HepG2 (cell line): ENCODE measurements around the gene NT5DC2. TPM values are rescaled to one million over a fixed set of nuclear protein-coding genes. Genes with fewer than 3 reads are reported as not detected.
A peak's percentile ranks its signal among the peaks of the same experiment; 100 is the strongest.

Experiments
- ATAC-seq: fragments of 200-7000 bp; cut with Tn5 transposase; 3 replicates; pipeline ENCODE4 v1.9.1; 2020; ENCODE audit warnings: mild to moderate bottlenecking, moderate library complexity
- BruUV-seq: library from RNA; stranded (reverse); fragments of 400-500 nt; replicated peaks from 2 replicates; lab custom pipeline; 2021; lab: Mats Ljungman, UMichigan
- CTCF ChIA-PET: fragments of 300-600 bp; formaldehyde crosslinking; extraction: SDS; loops from one replicate; lab custom pipeline; 2021; ENCODE audit warnings: low total read pairs, inconsistent platforms, low intra/inter-chr PET ratio; lab: Yijun Ruan, JAX
- POLR2A ChIA-PET: fragments of 350-600 bp; sonication (Branson Sonifier 250); formaldehyde crosslinking; loops from one replicate; lab custom pipeline; 2020; ENCODE audit warnings: antibody characterized with exemption, inconsistent platforms; lab: Yijun Ruan, JAX
- DNase-seq: peaks from one replicate; pipeline ENCODE4 v3.0.0-alpha.2; 2015; ENCODE audit warnings: low spot score
- FAIRE-seq: peaks from 3 replicates; lab custom pipeline; 2011; peaks lifted over from hg19 to GRCh38; lab: Jason Lieb, UNC
- H2AFZ ChIP-seq: one replicate; pipeline ENCODE4 v1.6.1; 2011; ENCODE audit warnings: low read length, inconsistent platforms
- H3K27ac ChIP-seq: fragments of 300-600 bp; 3 replicates; pipeline ENCODE4 v1.8.0; 2011; ENCODE audit warnings: mixed run types, mild to moderate bottlenecking, mixed read lengths, low read length, inconsistent platforms; ENCODE audit not compliant: insufficient read depth; ENCODE audit errors: extremely low read length
- H3K27me3 ChIP-seq, 2 experiments: fragments of 200-600 bp in 1 of 2; 2 replicates in 1 of 2; 3 replicates in 1 of 2; pipeline versions ENCODE4 v1.6.0 to v1.8.0; 2011; ENCODE audit warnings: low read length in 2 of 2, mild to moderate bottlenecking in 2 of 2, moderate library complexity in 2 of 2, inconsistent platforms in 1 of 2; ENCODE audit not compliant: insufficient read depth in 2 of 2, control insufficient read depth in 1 of 2
- H3K36me3 ChIP-seq, 2 experiments: fragments of 200-600 bp in 1 of 2; replicated peaks in 1 of 2; 2 replicates in 1 of 2; 3 replicates in 1 of 2; pipeline versions ENCODE4 v1.5.1 to v1.8.0; 2011; ENCODE audit warnings: low read length in 2 of 2, inconsistent platforms in 1 of 2; ENCODE audit not compliant: insufficient read depth in 2 of 2, control insufficient read depth in 1 of 2
- H3K4me1 ChIP-seq: 2 replicates; pipeline ENCODE4 v1.5.1; 2012; ENCODE audit warnings: low read length, inconsistent platforms; ENCODE audit not compliant: insufficient read depth
- H3K4me2 ChIP-seq: 2 replicates; pipeline ENCODE4 v1.6.0; 2011; ENCODE audit warnings: low read depth, low read length, inconsistent platforms
- H3K4me3 ChIP-seq, 3 experiments: fragments of 200-600 bp in 1 of 3; sonication (generic), shearing (Covaris generic) in 1 of 3; replicated peaks in 1 of 3; 2 replicates each; pipeline ENCODE4 v1.5.1; 2011 to 2016; ENCODE audit warnings: low read length in 3 of 3, inconsistent platforms in 2 of 3, low read depth in 2 of 3, mild to moderate bottlenecking in 2 of 3, control low read depth in 1 of 3, mixed read lengths in 1 of 3; ENCODE audit not compliant: insufficient read depth in 1 of 3
- H3K79me2 ChIP-seq: one replicate; pipeline ENCODE4 v1.6.1; 2011; ENCODE audit warnings: low read length, inconsistent platforms; ENCODE audit not compliant: insufficient read depth
- H3K9ac ChIP-seq: 2 replicates; pipeline ENCODE4 v1.6.0; 2011; ENCODE audit warnings: mild to moderate bottlenecking, low read depth, low read length, inconsistent platforms; ENCODE audit not compliant: insufficient read depth
- H3K9me3 ChIP-seq: 2 replicates; pipeline ENCODE4 v1.5.1; 2012; ENCODE audit warnings: mild to moderate bottlenecking, low read length
- H4K20me1 ChIP-seq: 2 replicates; pipeline ENCODE4 v1.6.0; 2011; ENCODE audit warnings: inconsistent platforms, mild to moderate bottlenecking, low read length, moderate library complexity; ENCODE audit not compliant: insufficient read depth
- AGO2 ChIP-seq: fragments of 200-400 bp; formaldehyde crosslinking; optimal IDR thresholded peaks from 2 replicates; pipeline ENCODE3; 2017; ENCODE audit warnings: mild to moderate bottlenecking, low read depth, low read length, moderate library complexity
- ARNT ChIP-seq: fragments of 450-650 bp; IDR thresholded peaks from 2 replicates; pipeline ENCODE4 v1.6.1; 2017
- CBX2 ChIP-seq, 2 experiments: fragments of 200-600 bp in 1 of 2; sonication (generic); formaldehyde crosslinking in 1 of 2; IDR thresholded peaks; 2 replicates each; pipeline versions ENCODE4 v1.7.0 to v1.8.1; 2018 to 2022; ENCODE audit warnings: low read depth in 2 of 2, low read length in 1 of 2, mild to moderate bottlenecking in 1 of 2, missing genetic modification reagents in 1 of 2
- ELF1 ChIP-seq: sonication (generic); formaldehyde crosslinking; IDR thresholded peaks from 2 replicates; pipeline ENCODE4 v1.4.0; 2020; ENCODE audit warnings: missing genetic modification reagents
- HNRNPLL ChIP-seq: fragments of 200-400 bp; formaldehyde crosslinking; IDR thresholded peaks from 2 replicates; pipeline ENCODE4 v1.6.1; 2017; ENCODE audit warnings: mild to moderate bottlenecking, low read depth, low read length; ENCODE audit not compliant: poor library complexity, severe bottlenecking
- HOXD1 ChIP-seq: sonication (generic); formaldehyde crosslinking; IDR thresholded peaks from 2 replicates; pipeline ENCODE4 v1.5.0; 2020; ENCODE audit warnings: missing genetic modification reagents
- NFATC3 ChIP-seq: sonication (generic); formaldehyde crosslinking; IDR thresholded peaks from 2 replicates; pipeline ENCODE4 v1.5.1; 2020; ENCODE audit warnings: mild to moderate bottlenecking, missing genetic modification reagents
- ZBTB3 ChIP-seq: sonication (generic); formaldehyde crosslinking; IDR thresholded peaks from 2 replicates; pipeline ENCODE4 v1.4.0; 2020; ENCODE audit warnings: low read depth, mild to moderate bottlenecking, moderate library complexity, missing genetic modification reagents, borderline replicate concordance
- ZNF253 ChIP-seq: sonication (generic); formaldehyde crosslinking; IDR thresholded peaks from 2 replicates; pipeline ENCODE4 v1.8.0; 2022; ENCODE audit warnings: mild to moderate bottlenecking, missing genetic modification reagents, borderline replicate concordance
- ZNF7 ChIP-seq: IDR thresholded peaks from 2 replicates; pipeline ENCODE4 v1.6.1; 2016; ENCODE audit warnings: missing biosample characterization, missing genetic modification reagents
- WGBS: methylation state at CpG from one replicate; pipeline ENCODE4 v1.1.6; 2017; ENCODE audit warnings: low lambda C conversion rate; 5-methylcytosine and 5-hydroxymethylcytosine counted together
- in situ Hi-C: cut with HindIII; loops from 2 replicates; pipeline ENCODE4 v1.10.0; 2017; ENCODE audit warnings: low pct_unique_long_range_greater_than_20kb; ENCODE audit not compliant: extremely low pct_ligation_motif_present
- intact Hi-C: fragments of 100-400 bp; cut with micrococcal nuclease; formaldehyde crosslinking; loops from one replicate; pipeline ENCODE4 v1.10.0; 2022; ENCODE audit not compliant: unreplicated experiment
- polyA plus RNA-seq, 8 experiments: library from polyadenylated mRNA; depleted of rRNA in 3 of 8; stranded (reverse) in 7 of 8; unstranded in 1 of 8; fragments of >200 nt; fragmentation: Illumina TruSeq in 4 of 8; extraction: Trizol in 4 of 8; gene quantifications; 2 replicates each; pipeline versions ENCODE4 v1.2.1 to v1.2.3, GENCODE V29; 2011 to 2016; ENCODE audit warnings: low read depth in 4 of 8, missing spikeins in 1 of 8, mixed read lengths in 1 of 8; ENCODE audit not compliant: insufficient read depth in 1 of 8
- total RNA-seq, 5 experiments: library from RNA; depleted of rRNA; stranded (reverse); fragments of >200 nt; fragmentation: Illumina TruSeq; extraction: Trizol; gene quantifications; 2 replicates each; pipeline ENCODE4 v1.2.3, GENCODE V29; 2016; ENCODE audit warnings: low read depth in 1 of 5

NT5DC2 gene
- total and polyA plus RNA-seq, 2 of the 13 experiments (the other 11 are each of a cell fraction or from before 2014, with no cell fraction given): 131 to 240 TPM

- peaks cover 26 to 72% of the 10 kb centered on the region in 2 experiments for H3K36me3 ChIP-seq
Observed at GRCh38 chr3:52554026-52554755, 20.5 kb upstream of the NT5DC2 start.

GRCh38 chr3:52552089-52552488 is 18.4 kb upstream of the NT5DC2 start:
- H2AFZ ChIP-seq: no peak overlapping the region
- 97% methylated on average over 3 of the region's 3 CpGs for WGBS
- no peak for ATAC-seq
- H3K27ac ChIP-seq: no peak overlapping the region
- H3K79me2 ChIP-seq: no peaks in the 10 kb centered on the region
- FAIRE-seq: no peak
- no peak overlapping the region for H3K9ac ChIP-seq
- no peaks in the 10 kb centered on the region for H3K27me3 ChIP-seq
- peaks cover 24 to 61% of the 10 kb centered on the region in 2 experiments for H3K36me3 ChIP-seq
- no peak overlapping the region for H3K4me3 ChIP-seq
- no peaks in the 10 kb centered on the region for H3K9me3 ChIP-seq
- intact Hi-C loops (no loop called here), in situ Hi-C loops (no loop called here)
- no peak for TF ChIP-seq CBX2 (IDR thresholded peaks at IDR 0.05; ENCODE audit: low read depth, low read length)
- TF ChIP-seq CBX2 (CRISPR knock-in tag; IDR thresholded peaks at IDR 0.05; ENCODE audit: low read depth): no peak
- no peak for TF ChIP-seq ELF1 (CRISPR knock-in tag)
- no peak for TF ChIP-seq NFATC3 (CRISPR knock-in tag)
- TF ChIP-seq HOXD1 (CRISPR knock-in tag): no peak
- no peak for TF ChIP-seq ZNF253 (CRISPR knock-in tag)
- TF ChIP-seq ZBTB3: no peak
- DNase-seq: no peak
- CTCF ChIA-PET: no interaction called here
- H4K20me1 ChIP-seq: no peaks in the 10 kb centered on the region
- no peak overlapping the region for H3K4me2 ChIP-seq
- POLR2A ChIA-PET: interaction anchor here (2.7 kb wide), 1 partner anchor 16 kb away, joined by 13 read pairs; the partner anchor contains the start of gene UQCC5
- no TSS peak for BruUV-seq
- no peaks in the 10 kb centered on the region for H3K4me1 ChIP-seq

More at GRCh38 chr3:52554026-52554755, 20.5 kb upstream of the NT5DC2 start:
- TF ChIP-seq ZNF7 (CRISPR knock-in tag): peak; percentile 20; the same call in 1 of the 2 replicates
- no peak for TF ChIP-seq ARNT
- TF ChIP-seq AGO2: peak; percentile 27
- no peak for TF ChIP-seq HNRNPLL
- intact Hi-C loops: no loop called here
- Histone ChIP-seq H3K4me1 (no peaks in the 10 kb centered on the region), H3K4me3 (no peak overlapping the region), H3K27me3 (no peaks in the 10 kb centered on the region), H3K9ac (no peak overlapping the region), H3K27ac (no peak overlapping the region), H3K79me2 (no peaks in the 10 kb centered on the region), H3K9me3 (no peaks in the 10 kb centered on the region), H2AFZ (no peak overlapping the region), H3K4me2 (no peak overlapping the region), H4K20me1 (no peaks in the 10 kb centered on the region)
- FAIRE-seq (no peak), ATAC-seq (no peak), DNase-seq (no peak)
- CTCF ChIA-PET: no interaction called here
- no TSS peak for BruUV-seq
- WGBS: 96% methylated on average over 5 of the region's 5 CpGs
- POLR2A ChIA-PET: no interaction called here
- in situ Hi-C loops: no loop called here
